Type B pancreatic cell (in vitro differentiated cells): Measurements from ENCODE around the gene LYPD1. TPM values are rescaled to one million over a fixed set of nuclear protein-coding genes. Genes with fewer than 3 reads are reported as not detected.

Experiments
- DNase-seq: peaks from one replicate; pipeline ENCODE4 v3.0.0; 2021; ENCODE audit warnings: mixed read lengths; ENCODE audit not compliant: unreplicated experiment; ENCODE audit errors: extremely low spot score
- H3K27ac Mint-ChIP-seq: 2 replicates; pipeline ENCODE4 v1.8.0; 2021; ENCODE audit warnings: mild to moderate bottlenecking, mixed read lengths
- H3K27me3 Mint-ChIP-seq: 2 replicates; pipeline ENCODE4 v1.8.0; 2021; ENCODE audit warnings: mixed read lengths
- H3K36me3 Mint-ChIP-seq: 2 replicates; pipeline ENCODE4 v1.8.0; 2021; ENCODE audit warnings: mixed read lengths
- H3K4me1 Mint-ChIP-seq: one replicate; pipeline ENCODE4 v1.8.0; 2021; ENCODE audit warnings: mixed read lengths; ENCODE audit not compliant: unreplicated experiment
- H3K4me3 Mint-ChIP-seq: 2 replicates; pipeline ENCODE4 v1.8.0; 2021; ENCODE audit warnings: mild to moderate bottlenecking, mixed read lengths
- H3K9me3 Mint-ChIP-seq: 2 replicates; pipeline ENCODE4 v1.8.0; 2021; ENCODE audit warnings: mixed read lengths
- CTCF ChIP-seq: fragments of 200-600 bp; sonication (generic); conservative IDR thresholded peaks from 2 replicates; pipeline ENCODE4 v1.5.0; 2021; ENCODE audit warnings: antibody characterized with exemption, mild to moderate bottlenecking
- total RNA-seq: library from RNA; stranded (reverse); gene quantifications from 2 replicates; pipeline ENCODE4 v1.2.1, GENCODE V29; 2021; ENCODE audit warnings: low replicate concordance

Gene LYPD1
- total RNA-seq, 1 donor from 2014 or later, result 33.9 TPM

- H3K27ac Mint-ChIP-seq, result no peak overlapping the region
- peaks cover 18% of the 10 kb centered on the region for H3K4me1 Mint-ChIP-seq
- H3K27me3 Mint-ChIP-seq, result no peaks in the 10 kb centered on the region
- no peaks in the 10 kb centered on the region for H3K36me3 Mint-ChIP-seq
- TF ChIP-seq CTCF, result no peak
- no peak for DNase-seq
- H3K4me3 Mint-ChIP-seq, result no peak overlapping the region
- H3K9me3 Mint-ChIP-seq, result no peaks in the 10 kb centered on the region
Measured at GRCh38 chr2:132640116-132640515, 29.9 kb downstream of the LYPD1 start.

- H3K9me3 Mint-ChIP-seq, result no peaks in the 10 kb centered on the region
- no peak for DNase-seq
- no peak overlapping the region for H3K4me3 Mint-ChIP-seq
- no peak for TF ChIP-seq CTCF
- no peaks in the 10 kb centered on the region for H3K36me3 Mint-ChIP-seq
- no peaks in the 10 kb centered on the region for H3K27me3 Mint-ChIP-seq
- peaks cover 18% of the 10 kb centered on the region for H3K4me1 Mint-ChIP-seq
- no peak overlapping the region for H3K27ac Mint-ChIP-seq
Measured at GRCh38 chr2:132638313-132639040, 31.5 kb downstream of the LYPD1 start.

- DNase-seq, result no peak
- no peak for TF ChIP-seq CTCF
- no peaks in the 10 kb centered on the region for H3K27me3 Mint-ChIP-seq
- H3K27ac Mint-ChIP-seq, result no peak overlapping the region
- H3K4me1 Mint-ChIP-seq, result peaks cover 15% of the 10 kb centered on the region
- no peak overlapping the region for H3K4me3 Mint-ChIP-seq
- no peaks in the 10 kb centered on the region for H3K9me3 Mint-ChIP-seq
- H3K36me3 Mint-ChIP-seq, result no peaks in the 10 kb centered on the region
Measured at GRCh38 chr2:132636346-132636745, 33.7 kb downstream of the LYPD1 start.

- Mint-ChIP-seq H3K27ac (no peak overlapping the region), H3K36me3 (no peaks in the 10 kb centered on the region), H3K27me3 (no peaks in the 10 kb centered on the region), H3K9me3 (no peaks in the 10 kb centered on the region), H3K4me1 (peaks cover 7% of the 10 kb centered on the region), H3K4me3 (no peak overlapping the region)
- no peak for TF ChIP-seq CTCF
- no peak for DNase-seq
Measured at GRCh38 chr2:132633635-132634034, 36.4 kb downstream of the LYPD1 start.

- H3K4me3 Mint-ChIP-seq, result no peak overlapping the region
- no peak overlapping the region for H3K27ac Mint-ChIP-seq
- no peak for DNase-seq
- H3K9me3 Mint-ChIP-seq, result no peaks in the 10 kb centered on the region
- H3K4me1 Mint-ChIP-seq, result peaks cover 7% of the 10 kb centered on the region
- no peaks in the 10 kb centered on the region for H3K36me3 Mint-ChIP-seq
- no peaks in the 10 kb centered on the region for H3K27me3 Mint-ChIP-seq
- TF ChIP-seq CTCF, result no peak
Measured at GRCh38 chr2:132632000-132632649, 37.9 kb downstream of the LYPD1 start.
